ENCODE measurements around the gene PLEK.

The PLEK gene

GRCh38 chr2:68412127-68412819, 47.2 kb downstream of the PLEK start:
- H3K4me3 ChIP-seq (replicated peaks; ENCODE audit: low read depth, low read length): no peak overlapping the region
- DNase-seq (ENCODE audit: extremely low read depth, low read depth): no peak
- TF ChIP-seq CTCF (IDR thresholded peaks at IDR 0.05; ENCODE audit: low read depth, low read length, missing control alignments): no peak

GRCh38 chr2:68413466-68413865, 48.4 kb downstream of the PLEK start:
- no peak for DNase-seq (ENCODE audit: extremely low read depth, low read depth)
- no peak overlapping the region for H3K4me3 ChIP-seq (replicated peaks; ENCODE audit: low read depth, low read length)
- TF ChIP-seq CTCF (IDR thresholded peaks at IDR 0.05; ENCODE audit: low read depth, low read length, missing control alignments): no peak

- TF ChIP-seq CTCF (IDR thresholded peaks at IDR 0.05; ENCODE audit: low read depth, low read length, missing control alignments): no peak
- H3K4me3 ChIP-seq (replicated peaks; ENCODE audit: low read depth, low read length): no peak overlapping the region
- DNase-seq (ENCODE audit: extremely low read depth, low read depth): no peak
Observed at GRCh38 chr2:68414452-68414851, 49.4 kb downstream of the PLEK start.

GRCh38 chr2:68414876-68415275, 49.8 kb downstream of the PLEK start:
- no peak overlapping the region for H3K4me3 ChIP-seq (replicated peaks; ENCODE audit: low read depth, low read length)
- DNase-seq (ENCODE audit: extremely low read depth, low read depth): no peak
- TF ChIP-seq CTCF (IDR thresholded peaks at IDR 0.05; ENCODE audit: low read depth, low read length, missing control alignments): no peak

GRCh38 chr2:68415521-68415920, 50.4 kb downstream of the PLEK start:
- TF ChIP-seq CTCF (IDR thresholded peaks at IDR 0.05; ENCODE audit: low read depth, low read length, missing control alignments): no peak
- DNase-seq (ENCODE audit: extremely low read depth, low read depth): no peak
- H3K4me3 ChIP-seq (replicated peaks; ENCODE audit: low read depth, low read length): no peak overlapping the region

- H3K4me3 ChIP-seq (replicated peaks; ENCODE audit: low read depth, low read length): no peak overlapping the region
- no peak for TF ChIP-seq CTCF (IDR thresholded peaks at IDR 0.05; ENCODE audit: low read depth, low read length, missing control alignments)
- no peak for DNase-seq (ENCODE audit: extremely low read depth, low read depth)
Observed at GRCh38 chr2:68416081-68416675, 51.1 kb downstream of the PLEK start.
